Renal cortex interstitium (tissue), 11 donors: ENCODE results near the gene ABCA8. TPM values are rescaled to one million over a fixed set of nuclear protein-coding genes. Genes with fewer than 3 reads are reported as not detected.

Source experiments
- DNase-seq, 11 donors: peaks; one replicate each; pipeline ENCODE4 v3.0.0-alpha.2; 2013; ENCODE audit warnings: low read depth in 9 of 11, low spot score in 4 of 11; ENCODE audit errors: extremely low read depth in 1 of 11
- polyA plus RNA-seq, 3 donors: library from polyadenylated mRNA; unstranded; fragments of 120-200 nt; gene quantifications; one replicate each; pipeline ENCODE4 v1.2.1, GENCODE V29; 2013; ENCODE audit not compliant: insufficient read length in 3 of 3

The ABCA8 gene
- polyA plus RNA-seq, 3 donors = 0.57 to 1.3 (median 1.2) TPM

DNA sequence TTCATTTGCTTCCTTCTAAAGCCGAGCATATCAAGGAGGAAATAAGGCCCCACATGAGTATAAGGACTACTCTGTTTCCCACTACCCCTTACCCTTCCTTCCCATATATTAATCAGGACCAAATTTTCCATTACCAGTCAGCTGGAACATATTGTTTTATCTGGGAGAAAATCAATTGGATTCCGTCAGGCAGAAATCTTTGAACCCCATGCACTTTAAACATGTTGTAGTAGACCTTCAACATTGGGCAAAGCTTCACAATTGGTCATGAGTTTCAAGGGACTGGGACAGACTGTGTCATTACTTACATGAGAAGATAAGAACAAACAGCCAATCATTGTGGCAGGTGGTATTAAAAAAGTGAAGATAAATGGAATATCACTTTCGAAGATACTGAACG is 70.3 kb downstream of the ABCA8 start:
- DNase-seq = no peak

DNA sequence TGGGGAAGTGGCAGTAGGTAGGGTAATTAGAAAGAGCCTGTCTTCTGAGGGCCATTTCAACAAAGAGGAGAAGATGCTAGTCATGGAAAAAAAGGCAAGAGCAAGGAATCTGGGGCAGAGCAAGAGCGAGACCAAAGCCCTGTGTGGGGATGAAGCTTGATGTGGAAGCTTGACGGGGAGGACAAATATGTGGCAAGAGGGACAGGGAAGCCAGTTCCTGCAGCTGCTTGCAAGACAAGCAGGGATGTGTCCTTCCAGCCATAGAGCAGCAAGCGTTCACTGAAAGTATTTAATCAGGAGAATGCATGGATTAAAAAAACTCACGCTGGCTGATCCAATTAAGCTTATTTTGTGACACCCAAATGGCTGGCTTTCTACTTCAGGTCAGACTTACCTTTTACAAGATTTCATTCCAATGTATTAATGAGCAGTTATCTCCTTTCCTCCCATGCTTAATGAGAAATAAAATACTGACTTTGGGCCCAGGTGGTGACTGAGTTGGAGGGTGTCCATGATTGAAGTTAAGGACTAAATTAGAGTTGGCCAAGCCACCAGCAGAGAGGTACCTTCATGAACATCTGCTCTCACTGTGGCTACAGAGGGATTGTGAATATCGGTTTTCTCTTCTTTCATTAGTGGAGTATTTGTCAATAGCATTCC is 76.8 kb downstream of the ABCA8 start:
- DNase-seq = no peak

DNA sequence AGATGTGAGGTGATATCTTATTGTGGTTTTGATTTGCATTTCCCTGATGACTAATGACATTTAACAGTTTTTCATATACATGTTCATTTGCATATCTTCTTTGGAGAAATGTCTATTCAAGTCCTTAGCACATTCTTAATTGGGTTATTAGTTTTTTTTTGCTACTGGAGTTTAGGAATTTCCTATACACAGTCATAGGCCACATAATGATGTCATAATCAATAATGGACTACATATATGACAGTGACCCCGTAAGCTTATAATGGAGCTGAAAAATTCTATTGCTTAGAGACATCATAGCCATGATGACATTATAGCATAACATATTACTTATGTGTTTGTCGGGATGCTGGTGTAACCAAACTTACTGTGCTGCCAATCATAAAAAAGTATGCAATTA is 83.7 kb downstream of the ABCA8 start:
- DNase-seq = no peak

DNA sequence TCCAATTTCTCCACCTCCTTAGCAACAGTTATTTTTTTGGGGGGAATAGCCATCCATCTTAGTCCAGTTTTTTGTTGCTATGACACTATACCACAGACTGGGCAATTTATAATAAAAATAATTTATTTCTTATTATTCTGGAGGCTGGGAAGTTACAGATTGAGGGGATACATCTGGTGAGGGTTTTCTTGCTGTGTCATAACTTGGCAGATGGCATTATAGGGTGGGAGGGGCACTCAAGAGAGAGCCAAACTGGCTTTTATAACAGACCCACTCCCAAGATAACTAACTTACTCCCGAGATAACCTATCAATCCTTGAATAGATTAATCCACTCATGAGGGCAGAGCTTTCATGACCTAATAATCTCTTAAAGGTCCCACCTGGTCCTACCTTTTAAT is 84.2 kb downstream of the ABCA8 start:
- no peak for DNase-seq

DNA sequence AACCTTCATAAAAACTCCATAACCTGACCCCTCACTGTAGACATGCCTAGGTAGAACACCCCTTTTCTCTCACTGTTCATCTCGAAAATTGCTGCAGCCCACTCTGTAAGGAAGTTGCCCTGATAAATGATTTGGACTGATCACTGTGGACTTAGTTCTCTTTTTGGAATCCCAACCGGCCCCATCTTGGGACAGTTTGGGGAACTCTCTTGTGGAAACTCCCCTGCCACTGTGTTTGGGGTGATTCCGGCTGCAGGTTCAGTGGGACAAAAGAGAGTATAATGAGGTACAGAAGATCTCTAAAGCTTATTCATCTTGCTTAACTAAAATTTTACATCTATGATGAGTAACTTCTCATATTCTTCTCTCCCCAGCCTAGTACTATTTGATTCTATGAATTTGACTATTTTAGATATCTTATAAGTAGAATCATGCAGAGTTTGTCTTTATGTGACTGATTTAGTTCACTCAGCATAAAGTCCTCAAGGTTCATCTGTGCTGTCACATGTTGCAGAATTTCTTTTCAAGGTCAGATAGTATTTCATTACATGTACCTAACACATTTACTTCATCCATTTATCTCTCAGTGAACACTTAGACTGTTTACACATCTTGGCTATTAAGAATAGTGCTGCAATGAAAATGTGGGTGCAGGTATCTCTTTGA is 84.9 kb downstream of the ABCA8 start:
- no peak for DNase-seq

DNA sequence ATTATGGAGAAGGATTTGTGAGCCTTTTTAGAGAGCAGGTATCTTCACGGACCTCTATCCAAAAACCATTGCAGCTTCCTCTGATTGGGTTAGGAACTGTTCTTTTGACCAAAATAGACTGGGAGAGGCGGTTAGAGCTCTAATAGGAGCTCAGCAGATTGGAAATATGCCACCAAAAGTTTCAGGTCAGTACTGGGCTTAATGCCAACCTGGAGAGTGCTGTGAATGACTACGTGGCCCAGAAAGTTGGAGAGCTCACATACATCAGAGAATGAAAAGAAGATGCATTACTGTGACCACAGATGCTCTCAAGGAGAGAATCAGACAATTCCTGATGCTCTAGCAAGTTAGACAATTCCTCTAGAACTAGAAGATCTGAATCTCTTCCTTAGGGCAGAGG is 86.5 kb downstream of the ABCA8 start:
- DNase-seq = no peak

- DNase-seq = no peak
Observed at GRCh38 chr17:68867759-68868516, 87.3 kb downstream of the ABCA8 start.

GRCh38 chr17:68865584-68865983 is 89.6 kb downstream of the ABCA8 start:
- no peak for DNase-seq

- DNase-seq = no peak
Observed at GRCh38 chr17:68863091-68863652, 92.0 kb downstream of the ABCA8 start.

- no peak for DNase-seq
Observed at GRCh38 chr17:68861602-68862001, 93.6 kb downstream of the ABCA8 start.

- DNase-seq = no peak
Observed at GRCh38 chr17:68860941-68861340, 94.3 kb downstream of the ABCA8 start.

DNA sequence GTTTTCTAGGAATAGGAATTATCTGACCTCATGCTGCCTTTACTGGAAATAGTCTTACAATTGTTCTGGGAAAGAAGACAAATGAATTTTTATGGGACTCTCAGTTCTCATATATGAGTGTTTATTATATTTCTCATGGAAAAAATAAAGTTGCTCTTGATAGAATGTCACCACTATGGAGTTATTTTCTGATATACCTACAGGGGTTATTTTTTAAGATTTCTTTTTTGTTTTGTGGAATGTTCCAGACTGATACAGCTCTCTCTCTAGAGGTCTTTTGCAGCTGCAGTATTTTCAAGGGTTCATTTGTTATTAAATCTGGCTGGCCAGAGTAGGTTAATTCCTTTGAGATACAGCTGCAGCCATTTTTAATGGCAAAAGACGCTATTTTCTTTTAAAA is 100.7 kb downstream of the ABCA8 start:
- DNase-seq = no peak

GRCh38 chr17:68853439-68853838 is 101.8 kb downstream of the ABCA8 start:
- DNase-seq = no peak

DNA sequence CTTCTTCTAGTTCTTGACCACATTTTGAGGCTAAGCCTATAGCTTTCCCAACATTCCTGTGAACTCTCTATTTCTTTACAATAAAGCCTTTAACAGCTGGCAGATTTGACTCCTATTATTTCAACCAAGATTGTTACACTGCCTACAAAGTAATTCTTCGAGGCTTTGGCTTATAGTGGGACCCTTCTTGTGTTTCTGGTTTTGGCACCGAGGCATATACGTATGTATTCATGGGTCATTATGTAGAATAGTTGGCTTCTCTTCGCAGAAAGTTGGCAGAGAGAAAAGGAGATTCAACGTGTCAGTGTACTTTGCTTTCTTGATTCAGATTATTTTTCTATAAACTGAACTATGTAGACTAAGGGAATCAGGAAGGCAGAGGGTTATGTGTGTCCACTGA is 102.2 kb downstream of the ABCA8 start:
- DNase-seq = no peak

- no peak for DNase-seq
Observed at GRCh38 chr17:68851890-68852289, 103.3 kb downstream of the ABCA8 start.

DNA sequence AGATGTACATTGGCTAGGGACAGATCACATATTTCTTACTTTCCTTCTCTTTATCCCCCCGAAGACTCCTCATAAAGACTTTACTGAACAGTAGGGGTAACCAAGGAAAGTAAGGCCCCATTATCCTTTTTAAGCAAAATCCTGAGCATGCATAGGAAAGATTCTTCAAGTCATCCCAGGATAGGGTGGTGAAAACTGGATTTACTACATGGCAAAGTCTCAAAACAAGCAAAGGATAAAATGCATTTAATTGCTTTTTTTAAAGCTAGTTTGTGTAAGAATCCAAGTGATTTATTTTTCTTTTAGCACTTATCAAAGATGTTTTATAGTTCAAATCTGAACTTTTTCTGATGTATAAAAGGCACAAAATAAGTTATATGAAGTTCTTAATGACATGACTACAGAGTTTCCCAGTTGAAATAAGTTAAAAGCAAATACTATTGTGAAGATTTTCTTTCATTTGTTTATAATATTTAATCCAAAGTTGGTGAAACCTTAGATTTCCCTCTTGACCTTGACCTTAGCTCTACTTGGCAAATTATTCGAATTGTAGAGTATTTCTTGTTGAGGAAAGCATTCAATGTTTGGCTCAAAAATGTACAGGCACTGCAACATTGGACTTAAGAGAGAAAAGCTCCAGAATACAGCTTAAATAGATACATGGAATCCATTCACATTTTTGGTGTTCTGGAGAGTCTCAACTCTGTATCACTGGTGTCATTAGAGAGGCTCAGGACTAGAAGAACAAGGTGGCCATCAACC is 104.3 kb downstream of the ABCA8 start:
- peak in 8 of 11 donors; percentile 15 to 38 (median 26) for DNase-seq

- DNase-seq = peak in 1 of 11 donors; percentile 5
Observed at GRCh38 chr17:68849673-68850610, 105.2 kb downstream of the ABCA8 start.

DNA sequence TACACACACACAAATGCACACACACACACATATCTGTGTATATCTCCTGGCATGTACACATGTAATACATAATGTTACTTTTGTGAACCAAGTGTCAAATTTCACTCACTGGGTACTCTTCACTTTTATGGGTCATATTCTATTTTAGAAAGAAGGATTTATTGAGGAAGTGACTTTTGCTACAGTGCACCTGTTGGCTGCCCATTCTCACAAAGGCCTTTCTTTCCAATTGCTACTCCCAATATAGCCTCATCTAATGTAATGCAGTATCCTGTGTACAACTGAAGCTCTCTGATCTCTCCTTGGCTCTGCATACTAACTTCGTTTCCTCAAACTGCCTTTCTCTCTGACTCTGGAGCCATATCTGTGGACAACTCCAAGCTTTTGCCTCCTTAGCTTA is 107.5 kb downstream of the ABCA8 start:
- no peak for DNase-seq
